ENCODE results near the gene GAS2L2.

DNA sequence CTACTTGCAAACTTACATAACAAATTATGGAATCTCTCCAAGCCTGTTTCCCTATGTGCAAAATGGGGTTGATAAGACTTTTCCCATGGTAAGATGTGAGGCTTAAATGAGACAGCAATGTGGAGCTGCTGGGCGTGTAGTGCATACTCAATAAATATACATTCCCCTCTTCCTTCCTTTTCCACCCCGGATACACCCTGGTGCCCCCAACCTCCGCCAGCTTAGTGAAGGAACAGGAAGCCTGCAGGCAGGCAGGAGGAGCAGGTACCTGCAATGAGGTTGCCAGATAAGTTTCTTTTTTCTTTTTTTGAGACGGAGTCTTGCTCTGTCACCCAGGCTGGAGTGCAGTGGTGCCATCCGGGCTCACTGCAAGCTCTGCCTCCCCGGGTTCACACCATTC is 22.5 kb upstream of the GAS2L2 start:
- TF ChIP-seq, protein P1, sequence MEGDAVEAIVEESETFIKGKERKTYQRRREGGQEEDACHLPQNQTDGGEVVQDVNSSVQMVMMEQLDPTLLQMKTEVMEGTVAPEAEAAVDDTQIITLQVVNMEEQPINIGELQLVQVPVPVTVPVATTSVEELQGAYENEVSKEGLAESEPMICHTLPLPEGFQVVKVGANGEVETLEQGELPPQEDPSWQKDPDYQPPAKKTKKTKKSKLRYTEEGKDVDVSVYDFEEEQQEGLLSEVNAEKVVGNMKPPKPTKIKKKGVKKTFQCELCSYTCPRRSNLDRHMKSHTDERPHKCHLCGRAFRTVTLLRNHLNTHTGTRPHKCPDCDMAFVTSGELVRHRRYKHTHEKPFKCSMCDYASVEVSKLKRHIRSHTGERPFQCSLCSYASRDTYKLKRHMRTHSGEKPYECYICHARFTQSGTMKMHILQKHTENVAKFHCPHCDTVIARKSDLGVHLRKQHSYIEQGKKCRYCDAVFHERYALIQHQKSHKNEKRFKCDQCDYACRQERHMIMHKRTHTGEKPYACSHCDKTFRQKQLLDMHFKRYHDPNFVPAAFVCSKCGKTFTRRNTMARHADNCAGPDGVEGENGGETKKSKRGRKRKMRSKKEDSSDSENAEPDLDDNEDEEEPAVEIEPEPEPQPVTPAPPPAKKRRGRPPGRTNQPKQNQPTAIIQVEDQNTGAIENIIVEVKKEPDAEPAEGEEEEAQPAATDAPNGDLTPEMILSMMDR (conservative IDR thresholded peaks at IDR 0.05): no peak
- no peak for TF ChIP-seq EZH2 (IDR thresholded peaks at IDR 0.05; ENCODE audit: low read depth)

Data from PC-9 (cell line).